A673 (cell line): ENCODE data around the gene STARD3.

Experiments used
- EZH2 ChIP-seq: fragments of 200-600 bp; sonication (generic); IDR thresholded peaks from 2 replicates; pipeline ENCODE4 v1.6.1; 2017; ENCODE audit warnings: borderline replicate concordance, low read depth, mild to moderate bottlenecking, mixed read lengths, antibody characterized with exemption, low read length; ENCODE audit not compliant: poor library complexity, severe bottlenecking
- TF ChIP-seq, protein P1 (sequence below): fragments of 300-800, 200-600 bp; sonication (generic); conservative IDR thresholded peaks from 2 replicates; pipeline ENCODE4 v1.5.1; 2017; ENCODE audit warnings: low read depth, mild to moderate bottlenecking, antibody characterized with exemption, low read length, moderate library complexity, mixed read lengths

DNA sequence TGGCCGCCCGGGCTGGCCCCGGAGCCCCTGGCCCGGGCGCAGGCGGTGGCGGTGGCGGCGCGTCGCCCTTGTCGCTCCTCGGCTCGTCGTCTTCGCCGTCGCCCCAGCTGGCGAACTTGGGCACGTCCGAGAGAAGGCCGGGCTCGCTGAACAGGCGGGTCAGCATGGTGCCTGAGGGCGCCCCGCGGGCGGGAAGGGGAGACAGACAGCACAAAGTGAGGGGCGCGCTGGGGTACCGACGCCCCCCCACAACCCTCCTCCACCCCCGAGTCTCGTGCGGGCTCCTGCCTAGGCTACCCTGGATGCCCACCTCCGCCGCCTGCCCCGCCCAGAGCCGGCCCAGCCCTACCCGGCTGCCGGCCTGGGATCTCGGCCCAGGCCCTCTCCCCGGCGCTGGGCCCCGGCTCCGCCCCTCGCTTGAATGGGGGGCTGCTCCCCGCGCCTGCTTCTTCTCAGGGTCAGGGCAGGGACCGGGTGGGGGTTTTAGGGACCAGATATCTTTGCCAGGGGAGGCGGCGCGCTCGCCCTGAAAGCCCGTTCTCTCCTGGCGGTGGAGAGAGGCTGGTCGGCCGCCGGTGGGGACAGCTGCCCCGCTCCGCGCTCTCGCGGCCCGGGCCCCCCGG is 30.4 kb upstream of the STARD3 start:
- TF ChIP-seq EZH2: no peak
- TF ChIP-seq, protein P1, sequence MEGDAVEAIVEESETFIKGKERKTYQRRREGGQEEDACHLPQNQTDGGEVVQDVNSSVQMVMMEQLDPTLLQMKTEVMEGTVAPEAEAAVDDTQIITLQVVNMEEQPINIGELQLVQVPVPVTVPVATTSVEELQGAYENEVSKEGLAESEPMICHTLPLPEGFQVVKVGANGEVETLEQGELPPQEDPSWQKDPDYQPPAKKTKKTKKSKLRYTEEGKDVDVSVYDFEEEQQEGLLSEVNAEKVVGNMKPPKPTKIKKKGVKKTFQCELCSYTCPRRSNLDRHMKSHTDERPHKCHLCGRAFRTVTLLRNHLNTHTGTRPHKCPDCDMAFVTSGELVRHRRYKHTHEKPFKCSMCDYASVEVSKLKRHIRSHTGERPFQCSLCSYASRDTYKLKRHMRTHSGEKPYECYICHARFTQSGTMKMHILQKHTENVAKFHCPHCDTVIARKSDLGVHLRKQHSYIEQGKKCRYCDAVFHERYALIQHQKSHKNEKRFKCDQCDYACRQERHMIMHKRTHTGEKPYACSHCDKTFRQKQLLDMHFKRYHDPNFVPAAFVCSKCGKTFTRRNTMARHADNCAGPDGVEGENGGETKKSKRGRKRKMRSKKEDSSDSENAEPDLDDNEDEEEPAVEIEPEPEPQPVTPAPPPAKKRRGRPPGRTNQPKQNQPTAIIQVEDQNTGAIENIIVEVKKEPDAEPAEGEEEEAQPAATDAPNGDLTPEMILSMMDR: no peak
